DND-41 (cell line): ENCODE results near the gene CCDC178.

Source experiments
- ATAC-seq: fragments of 200-7000 bp; cut with Tn5 transposase; 3 replicates; pipeline ENCODE4 v1.9.1; 2021; ENCODE audit warnings: low read depth; ENCODE audit not compliant: insufficient read depth
- DNase-seq: peaks from one replicate; pipeline ENCODE4 v3.0.0-alpha.2; 2020
- H2AFZ ChIP-seq: 2 replicates; pipeline ENCODE4 v1.6.0; 2012; ENCODE audit warnings: low read depth, low read length
- H3K27ac ChIP-seq: 2 replicates; pipeline ENCODE4 v1.5.1; 2012; ENCODE audit warnings: low read length, inconsistent platforms
- H3K27me3 ChIP-seq: fragments of 200-600 bp; sonication (generic); 2 replicates; pipeline ENCODE4 v1.6.0; 2012; ENCODE audit warnings: low read length, mild to moderate bottlenecking, inconsistent platforms; ENCODE audit not compliant: insufficient read depth, poor library complexity
- H3K36me3 ChIP-seq: 2 replicates; pipeline ENCODE4 v1.5.1; 2012; ENCODE audit warnings: low read length, inconsistent platforms; ENCODE audit not compliant: insufficient read depth
- H3K4me1 ChIP-seq: 2 replicates; pipeline ENCODE4 v1.5.1; 2012; ENCODE audit warnings: mild to moderate bottlenecking, low read length; ENCODE audit not compliant: insufficient read depth
- H3K4me2 ChIP-seq: 2 replicates; pipeline ENCODE4 v1.6.0; 2012; ENCODE audit warnings: mild to moderate bottlenecking, moderate library complexity, low read length, inconsistent platforms; ENCODE audit not compliant: insufficient read depth
- H3K4me3 ChIP-seq, 2 experiments: fragments of 200-600 bp in 1 of 2; shearing (Covaris generic) in 1 of 2; 2 replicates each; pipeline ENCODE4 v1.5.1; 2012 to 2016; ENCODE audit warnings: inconsistent platforms in 2 of 2, low read length in 2 of 2, mild to moderate bottlenecking in 2 of 2, low read depth in 1 of 2, moderate library complexity in 1 of 2
- H3K79me2 ChIP-seq: 2 replicates; pipeline ENCODE4 v1.6.0; 2012; ENCODE audit warnings: low read length, inconsistent platforms; ENCODE audit not compliant: insufficient read depth
- H3K9ac ChIP-seq: 2 replicates; pipeline ENCODE4 v1.6.0; 2012; ENCODE audit warnings: low read depth, mild to moderate bottlenecking, inconsistent platforms, low read length, moderate library complexity
- H3K9me3 ChIP-seq: 2 replicates; pipeline ENCODE4 v1.5.1; 2012; ENCODE audit warnings: low read length, moderate library complexity, mild to moderate bottlenecking, inconsistent platforms; ENCODE audit not compliant: insufficient read depth, severe bottlenecking
- H4K20me1 ChIP-seq: 2 replicates; pipeline ENCODE4 v1.6.0; 2012; ENCODE audit warnings: low read length; ENCODE audit not compliant: insufficient read depth
- EZH2 ChIP-seq: IDR thresholded peaks from 3 replicates; pipeline ENCODE4 v1.6.1; 2012; ENCODE audit warnings: borderline replicate concordance, low read depth, mild to moderate bottlenecking, moderate library complexity, low read length, inconsistent platforms; ENCODE audit not compliant: severe bottlenecking
- TF ChIP-seq, protein P1 (sequence below): IDR thresholded peaks from 2 replicates; pipeline ENCODE4 v1.5.1; 2012; ENCODE audit warnings: borderline replicate concordance, low read length, moderate library complexity, mild to moderate bottlenecking; ENCODE audit not compliant: poor library complexity, severe bottlenecking; ENCODE audit errors: extremely low read depth

Gene CCDC178

DNA sequence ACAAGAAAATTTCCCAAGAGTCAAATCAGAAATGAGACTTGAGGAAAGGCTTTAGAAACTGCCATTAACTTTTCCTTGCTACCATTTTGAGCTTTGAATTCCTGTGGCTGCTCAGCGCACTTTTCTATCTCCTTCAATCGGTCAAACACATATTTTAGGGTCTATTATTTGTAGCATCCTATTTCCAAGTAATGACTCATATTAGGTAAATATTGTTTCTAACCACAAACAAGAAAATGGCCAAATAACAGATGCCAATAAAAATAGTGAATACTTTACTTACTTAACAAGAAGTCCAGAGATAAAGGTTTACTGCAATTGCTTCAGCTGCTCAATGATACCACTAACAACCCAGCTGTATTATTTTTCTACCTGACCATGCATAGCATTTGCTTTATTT is 29.7 kb upstream of the CCDC178 start:
- H3K4me2 ChIP-seq: no peak overlapping the region
- no peak for DNase-seq
- TF ChIP-seq, protein P1, sequence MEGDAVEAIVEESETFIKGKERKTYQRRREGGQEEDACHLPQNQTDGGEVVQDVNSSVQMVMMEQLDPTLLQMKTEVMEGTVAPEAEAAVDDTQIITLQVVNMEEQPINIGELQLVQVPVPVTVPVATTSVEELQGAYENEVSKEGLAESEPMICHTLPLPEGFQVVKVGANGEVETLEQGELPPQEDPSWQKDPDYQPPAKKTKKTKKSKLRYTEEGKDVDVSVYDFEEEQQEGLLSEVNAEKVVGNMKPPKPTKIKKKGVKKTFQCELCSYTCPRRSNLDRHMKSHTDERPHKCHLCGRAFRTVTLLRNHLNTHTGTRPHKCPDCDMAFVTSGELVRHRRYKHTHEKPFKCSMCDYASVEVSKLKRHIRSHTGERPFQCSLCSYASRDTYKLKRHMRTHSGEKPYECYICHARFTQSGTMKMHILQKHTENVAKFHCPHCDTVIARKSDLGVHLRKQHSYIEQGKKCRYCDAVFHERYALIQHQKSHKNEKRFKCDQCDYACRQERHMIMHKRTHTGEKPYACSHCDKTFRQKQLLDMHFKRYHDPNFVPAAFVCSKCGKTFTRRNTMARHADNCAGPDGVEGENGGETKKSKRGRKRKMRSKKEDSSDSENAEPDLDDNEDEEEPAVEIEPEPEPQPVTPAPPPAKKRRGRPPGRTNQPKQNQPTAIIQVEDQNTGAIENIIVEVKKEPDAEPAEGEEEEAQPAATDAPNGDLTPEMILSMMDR: no peak
- no peak for TF ChIP-seq EZH2

DNA sequence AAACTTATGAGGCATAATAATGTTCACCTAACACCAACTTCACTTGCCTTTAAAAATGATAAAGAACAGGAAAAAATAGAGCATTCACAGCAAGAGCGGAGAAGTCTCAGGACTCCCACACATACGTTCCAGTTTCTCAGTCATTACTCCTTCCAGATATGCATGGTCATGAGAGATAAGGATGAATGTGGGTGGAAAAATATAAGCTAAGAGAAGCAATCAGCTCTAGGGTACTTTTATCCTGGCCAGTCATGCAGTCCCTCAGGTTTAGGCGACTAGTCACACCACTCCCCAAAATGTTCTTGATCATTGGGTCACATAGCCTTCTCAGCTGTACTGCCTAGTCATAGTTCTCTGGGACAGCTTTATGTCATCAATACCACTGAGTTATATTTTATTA is 29.2 kb upstream of the CCDC178 start:
- ATAC-seq: no peak
- Histone ChIP-seq H3K27ac (no peak overlapping the region), H2AFZ (no peak overlapping the region)

More for the DNA sequence above, 29.7 kb upstream of the CCDC178 start:
- no peaks in the 10 kb centered on the region for H3K79me2 ChIP-seq
- H3K27ac ChIP-seq: no peak overlapping the region
- H3K27me3 ChIP-seq: no peaks in the 10 kb centered on the region
- no peaks in the 10 kb centered on the region for H3K36me3 ChIP-seq
- no peak overlapping the region for H3K9ac ChIP-seq
- no peak for ATAC-seq
- H2AFZ ChIP-seq: no peak overlapping the region
- H3K4me3 ChIP-seq: no peak overlapping the region
- H3K9me3 ChIP-seq: no peaks in the 10 kb centered on the region
- H3K4me1 ChIP-seq: no peaks in the 10 kb centered on the region
- no peaks in the 10 kb centered on the region for H4K20me1 ChIP-seq

DNA sequence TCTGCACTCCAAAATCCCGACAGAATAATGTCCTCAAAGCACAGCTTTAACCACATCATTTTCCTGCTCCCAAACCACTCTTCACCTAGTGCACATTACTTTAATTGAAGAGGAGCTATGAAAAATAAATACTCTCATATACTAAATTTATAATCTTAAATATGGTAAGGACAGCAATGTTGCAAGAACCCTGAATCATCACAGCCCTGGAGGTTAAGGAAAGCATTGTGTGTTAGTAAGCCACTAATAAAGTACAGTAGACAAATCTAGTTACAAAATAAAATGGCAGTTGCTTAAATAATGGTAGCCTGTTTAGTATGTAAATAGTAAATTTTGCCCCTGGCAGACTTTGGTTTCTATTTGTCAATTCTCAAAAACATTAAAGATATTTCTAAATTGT is 27.0 kb upstream of the CCDC178 start:
- DNase-seq: no peak

More for the DNA sequence above, 29.2 kb upstream of the CCDC178 start:
- H3K4me1 ChIP-seq: no peaks in the 10 kb centered on the region
- no peak for DNase-seq
- no peaks in the 10 kb centered on the region for H4K20me1 ChIP-seq
- H3K4me2 ChIP-seq: no peak overlapping the region
- TF ChIP-seq EZH2: no peak
- TF ChIP-seq, protein P1: no peak
- no peak overlapping the region for H3K4me3 ChIP-seq
- H3K9me3 ChIP-seq: no peaks in the 10 kb centered on the region
- no peaks in the 10 kb centered on the region for H3K36me3 ChIP-seq
- H3K27me3 ChIP-seq: no peaks in the 10 kb centered on the region
- no peak overlapping the region for H3K9ac ChIP-seq
- no peaks in the 10 kb centered on the region for H3K79me2 ChIP-seq

DNA sequence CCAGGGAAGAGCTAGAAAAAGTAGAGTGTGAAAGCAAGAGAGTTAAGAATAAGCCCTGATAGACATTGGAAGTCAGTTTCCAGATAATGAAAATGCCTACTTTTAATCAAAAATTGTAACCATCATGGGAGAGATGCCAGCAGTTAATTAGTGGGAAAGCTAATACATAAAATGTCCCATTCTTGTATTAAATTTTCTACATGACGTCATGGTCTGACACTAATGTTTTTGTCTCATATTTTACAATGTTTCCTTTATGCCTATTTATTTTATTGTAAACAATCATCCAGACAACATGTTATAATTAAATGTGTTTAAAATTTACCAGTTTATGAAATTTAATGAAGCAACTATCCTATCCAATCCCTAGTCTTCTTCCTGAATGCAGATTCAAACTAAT is 26.3 kb upstream of the CCDC178 start:
- no peaks in the 10 kb centered on the region for H3K4me1 ChIP-seq
- no peaks in the 10 kb centered on the region for H3K9me3 ChIP-seq
- no peaks in the 10 kb centered on the region for H3K36me3 ChIP-seq
- no peaks in the 10 kb centered on the region for H4K20me1 ChIP-seq
- ATAC-seq (no peak), DNase-seq (no peak)
- TF ChIP-seq, protein P1: no peak
- no peak for TF ChIP-seq EZH2
- H3K4me2 ChIP-seq: no peak overlapping the region
- no peak overlapping the region for H2AFZ ChIP-seq
- H3K27ac ChIP-seq: no peak overlapping the region
- no peak overlapping the region for H3K4me3 ChIP-seq
- H3K27me3 ChIP-seq: no peaks in the 10 kb centered on the region
- H3K79me2 ChIP-seq: no peaks in the 10 kb centered on the region
- H3K9ac ChIP-seq: no peak overlapping the region

More for the DNA sequence above, 27.0 kb upstream of the CCDC178 start:
- no peak overlapping the region for H3K4me2 ChIP-seq
- no peak overlapping the region for H3K9ac ChIP-seq
- H2AFZ ChIP-seq: no peak overlapping the region
- TF ChIP-seq, protein P1: no peak
- TF ChIP-seq EZH2: no peak
- no peaks in the 10 kb centered on the region for H3K36me3 ChIP-seq
- H3K27ac ChIP-seq: no peak overlapping the region
- H3K79me2 ChIP-seq: no peaks in the 10 kb centered on the region
- no peaks in the 10 kb centered on the region for H4K20me1 ChIP-seq
- no peaks in the 10 kb centered on the region for H3K9me3 ChIP-seq
- no peak for ATAC-seq
- H3K27me3 ChIP-seq: no peaks in the 10 kb centered on the region
- no peak overlapping the region for H3K4me3 ChIP-seq
- H3K4me1 ChIP-seq: no peaks in the 10 kb centered on the region
